ENCODE measurements around the gene CXorf65.

Gene CXorf65

DNA sequence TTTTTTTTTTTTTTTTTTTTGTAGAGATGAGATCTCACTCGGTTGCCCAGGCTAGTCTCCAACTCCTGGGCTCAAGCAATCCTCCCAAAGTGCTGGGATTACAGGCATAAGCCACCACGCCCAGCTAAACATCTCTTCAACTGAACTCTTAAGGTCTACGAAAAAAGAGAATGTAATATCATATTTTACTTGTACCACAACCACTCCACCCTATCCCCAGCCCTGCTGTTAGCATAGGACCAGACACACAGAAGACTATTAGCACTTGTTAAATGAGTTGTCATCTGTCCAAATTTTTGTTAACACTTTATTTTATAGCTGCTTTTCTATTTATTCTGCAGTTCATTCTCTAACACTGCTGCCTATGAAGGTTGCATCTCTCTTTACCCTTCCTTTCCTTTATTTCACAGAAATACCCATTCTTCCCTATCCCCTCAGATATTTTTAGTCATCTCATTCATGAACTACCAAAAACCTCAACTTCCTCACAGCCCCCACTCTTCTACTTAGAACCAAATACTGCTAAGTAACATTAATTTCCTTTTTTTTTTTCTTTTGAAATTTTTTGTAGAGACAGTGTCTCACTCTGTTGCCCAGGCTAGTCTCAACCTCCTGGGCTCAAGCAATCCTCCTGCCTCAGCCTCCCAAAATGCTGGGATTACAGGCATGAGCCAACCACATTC is 48.6 kb downstream of the CXorf65 start:
- DNase-seq, result peak; percentile 58

DNA sequence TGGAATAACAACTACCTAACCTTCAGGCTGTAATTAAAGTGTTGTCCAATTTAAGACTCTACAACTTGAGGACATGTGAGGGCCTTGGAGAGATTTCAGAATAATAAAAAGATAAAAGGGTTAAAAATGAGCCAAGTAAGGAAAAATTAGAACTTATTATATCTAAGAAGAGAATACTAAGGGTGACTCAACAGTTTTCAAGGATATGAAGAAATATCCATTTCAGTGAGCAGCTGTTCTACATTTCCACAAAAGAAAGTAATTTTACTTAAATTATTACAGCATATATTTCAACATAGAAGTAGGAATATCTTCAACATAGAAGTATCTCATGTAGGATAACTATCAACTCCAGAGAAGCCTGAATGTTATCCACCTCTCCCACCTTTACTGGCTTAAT is 49.7 kb downstream of the CXorf65 start:
- DNase-seq, result peak; percentile 72

All from inflammatory macrophage treated with lipopolysaccharide for 4 hours (primary cell).